HEK293 (cell line): ENCODE data around the gene CDC25C.

ENCODE experiments used
- CTCF ChIA-PET: fragments of 350-600 bp; formaldehyde crosslinking; extraction: SDS; loops from one replicate; lab custom pipeline; 2021; ENCODE audit warnings: antibody characterized with exemption; lab: Yijun Ruan, JAX
- POLR2A ChIA-PET: fragments of 300-600 bp; formaldehyde crosslinking; extraction: SDS; loops from one replicate; lab custom pipeline; 2020; ENCODE audit warnings: antibody characterized with exemption, inconsistent platforms; lab: Yijun Ruan, JAX
- H3K27ac ChIP-seq: fragments of 200-500 bp; sonication (Bioruptor generic); 2 replicates; pipeline ENCODE4 v1.5.1; 2014; ENCODE audit warnings: low read depth, low read length, control low read depth, inconsistent platforms; ENCODE audit errors: extremely low read depth
- H3K36me3 ChIP-seq, 2 experiments: fragments of 200-500 bp in 1 of 2; sonication (Bioruptor generic) in 1 of 2; 1 replicate in 1 of 2; 2 replicates in 1 of 2; pipeline ENCODE4 v1.5.1; 2014 to 2017; ENCODE audit warnings: inconsistent platforms in 2 of 2, low read length in 2 of 2; ENCODE audit not compliant: control insufficient read depth in 2 of 2, insufficient read depth in 1 of 2
- H3K4me1 ChIP-seq: fragments of 200-500 bp; sonication (Bioruptor generic); 2 replicates; pipeline ENCODE4 v1.5.1; 2014; ENCODE audit warnings: mild to moderate bottlenecking, low read length, inconsistent platforms; ENCODE audit not compliant: control insufficient read depth, insufficient read depth
- H3K4me3 ChIP-seq: 2 replicates; pipeline ENCODE4 v1.5.1; 2011; ENCODE audit warnings: low read depth, mild to moderate bottlenecking, control low read depth, low read length, moderate library complexity
- H3K9me3 ChIP-seq: fragments of 200-500 bp; sonication (Bioruptor generic); 2 replicates; pipeline ENCODE4 v1.5.1; 2014; ENCODE audit warnings: low read depth, low read length, inconsistent platforms; ENCODE audit not compliant: control insufficient read depth, insufficient read depth
- CTCF ChIP-seq: fragments of 450-650 bp; formaldehyde crosslinking; IDR thresholded peaks from 2 replicates; pipeline ENCODE4 v1.5.1; 2016; ENCODE audit warnings: missing biosample characterization, missing genetic modification characterization
- HOXD13 ChIP-seq: sonication (generic); formaldehyde crosslinking; IDR thresholded peaks from 2 replicates; pipeline ENCODE4 v1.8.0; 2022; ENCODE audit warnings: missing genetic modification reagents, borderline replicate concordance
- REPIN1 ChIP-seq: fragments of 450-650 bp; formaldehyde crosslinking; IDR thresholded peaks from 2 replicates; pipeline ENCODE4 v1.5.1; 2017; ENCODE audit warnings: missing biosample characterization, missing genetic modification characterization, low read depth
- SCRT1 ChIP-seq: fragments of 450-650 bp; formaldehyde crosslinking; IDR thresholded peaks from 2 replicates; pipeline ENCODE4 v1.5.1; 2016; ENCODE audit warnings: missing biosample characterization, missing genetic modification characterization, borderline replicate concordance
- SP3 ChIP-seq: fragments of 450-650 bp; formaldehyde crosslinking; IDR thresholded peaks from 2 replicates; pipeline ENCODE4 v1.5.1; 2016; ENCODE audit warnings: missing biosample characterization, missing genetic modification characterization
- WT1 ChIP-seq: fragments of 450-650 bp; formaldehyde crosslinking; IDR thresholded peaks from 2 replicates; pipeline ENCODE4 v1.5.1; 2016; ENCODE audit warnings: missing biosample characterization, missing genetic modification characterization
- ZBTB17 ChIP-seq: fragments of 450-650 bp; formaldehyde crosslinking; IDR thresholded peaks from 2 replicates; pipeline ENCODE4 v1.5.1; 2016; ENCODE audit warnings: missing biosample characterization, missing genetic modification characterization
- ZBTB20 ChIP-seq: fragments of 450-650 bp; formaldehyde crosslinking; IDR thresholded peaks from 2 replicates; pipeline ENCODE4 v1.5.1; 2016; ENCODE audit warnings: missing biosample characterization, missing genetic modification characterization
- ZBTB21 ChIP-seq: fragments of 450-650 bp; formaldehyde crosslinking; IDR thresholded peaks from 2 replicates; pipeline ENCODE4 v1.5.1; 2017; ENCODE audit warnings: missing biosample characterization, missing genetic modification characterization
- ZBTB7A ChIP-seq: fragments of 450-650 bp; formaldehyde crosslinking; IDR thresholded peaks from 2 replicates; pipeline ENCODE4 v1.5.1; 2016; ENCODE audit warnings: low read depth, missing biosample characterization, missing genetic modification characterization
- ZNF114 ChIP-seq: fragments of 450-650 bp; formaldehyde crosslinking; IDR thresholded peaks from 2 replicates; pipeline ENCODE4 v1.5.0; 2017; ENCODE audit warnings: missing biosample characterization, missing genetic modification characterization
- ZNF18 ChIP-seq: fragments of 450-650 bp; formaldehyde crosslinking; IDR thresholded peaks from 2 replicates; pipeline ENCODE4 v1.5.1; 2016; ENCODE audit warnings: missing biosample characterization, missing genetic modification characterization
- ZNF23 ChIP-seq: fragments of 450-650 bp; formaldehyde crosslinking; IDR thresholded peaks from 2 replicates; pipeline ENCODE4 v1.5.1; 2016; ENCODE audit warnings: missing biosample characterization, missing genetic modification characterization, borderline replicate concordance
- ZNF239 ChIP-seq: fragments of 450-650 bp; formaldehyde crosslinking; IDR thresholded peaks from 2 replicates; pipeline ENCODE4 v1.5.1; 2016; ENCODE audit warnings: missing biosample characterization, missing genetic modification characterization
- ZNF24 ChIP-seq: fragments of 450-650 bp; formaldehyde crosslinking; IDR thresholded peaks from 2 replicates; pipeline ENCODE4 v1.5.1; 2016; ENCODE audit warnings: missing biosample characterization, missing genetic modification characterization
- ZNF302 ChIP-seq: fragments of 450-650 bp; formaldehyde crosslinking; IDR thresholded peaks from 2 replicates; pipeline ENCODE4 v1.5.1; 2016; ENCODE audit warnings: missing biosample characterization, missing genetic modification characterization, low read depth
- ZNF366 ChIP-seq: fragments of 450-650 bp; formaldehyde crosslinking; conservative IDR thresholded peaks from 2 replicates; pipeline ENCODE4 v1.5.1; 2016; ENCODE audit warnings: missing biosample characterization, missing genetic modification characterization
- ZNF37A ChIP-seq: fragments of 450-650 bp; IDR thresholded peaks from 2 replicates; pipeline ENCODE4 v1.5.1; 2018; ENCODE audit warnings: missing biosample characterization, missing genetic modification characterization
- ZNF398 ChIP-seq: fragments of 450-650 bp; formaldehyde crosslinking; IDR thresholded peaks from 2 replicates; pipeline ENCODE4 v1.5.1; 2017; ENCODE audit warnings: missing biosample characterization, missing genetic modification characterization
- ZNF423 ChIP-seq: fragments of 450-650 bp; formaldehyde crosslinking; IDR thresholded peaks from 2 replicates; pipeline ENCODE4 v1.5.1; 2016; ENCODE audit warnings: missing biosample characterization, missing genetic modification characterization
- ZNF548 ChIP-seq: fragments of 450-650 bp; formaldehyde crosslinking; IDR thresholded peaks from 2 replicates; pipeline ENCODE4 v1.5.1; 2016; ENCODE audit warnings: missing biosample characterization, missing genetic modification characterization
- ZNF561 ChIP-seq: fragments of 450-650 bp; IDR thresholded peaks from 2 replicates; pipeline ENCODE4 v1.5.1; 2018; ENCODE audit warnings: missing biosample characterization, missing genetic modification characterization, borderline replicate concordance
- ZNF623 ChIP-seq: fragments of 450-650 bp; formaldehyde crosslinking; IDR thresholded peaks from 2 replicates; pipeline ENCODE4 v1.5.1; 2016; ENCODE audit warnings: missing biosample characterization, missing genetic modification characterization
- ZNF624 ChIP-seq: fragments of 450-650 bp; formaldehyde crosslinking; IDR thresholded peaks from 2 replicates; pipeline ENCODE4 v1.5.1; 2017; ENCODE audit warnings: missing biosample characterization, missing genetic modification characterization
- ZNF664 ChIP-seq: fragments of 450-650 bp; formaldehyde crosslinking; IDR thresholded peaks from 2 replicates; pipeline ENCODE4 v1.5.1; 2016; ENCODE audit warnings: missing biosample characterization, missing genetic modification characterization
- ZNF76 ChIP-seq: fragments of 450-650 bp; formaldehyde crosslinking; IDR thresholded peaks from 2 replicates; pipeline ENCODE4; 2016; ENCODE audit warnings: low read depth, missing biosample characterization, missing genetic modification characterization, borderline replicate concordance
- ZXDB ChIP-seq: fragments of 450-650 bp; formaldehyde crosslinking; IDR thresholded peaks from 2 replicates; pipeline ENCODE4 v1.5.1; 2016; ENCODE audit warnings: missing biosample characterization, missing genetic modification characterization
- TF ChIP-seq, protein P1 (sequence below): fragments of 450-650 bp; formaldehyde crosslinking; IDR thresholded peaks from 2 replicates; pipeline ENCODE4 v1.5.1; 2016; ENCODE audit warnings: missing biosample characterization, missing genetic modification characterization, borderline replicate concordance
- TF ChIP-seq, protein P2 (sequence below): fragments of 450-650 bp; formaldehyde crosslinking; IDR thresholded peaks from 2 replicates; pipeline ENCODE4 v1.5.1; 2016; ENCODE audit warnings: missing biosample characterization, missing genetic modification characterization

Gene CDC25C

DNA sequence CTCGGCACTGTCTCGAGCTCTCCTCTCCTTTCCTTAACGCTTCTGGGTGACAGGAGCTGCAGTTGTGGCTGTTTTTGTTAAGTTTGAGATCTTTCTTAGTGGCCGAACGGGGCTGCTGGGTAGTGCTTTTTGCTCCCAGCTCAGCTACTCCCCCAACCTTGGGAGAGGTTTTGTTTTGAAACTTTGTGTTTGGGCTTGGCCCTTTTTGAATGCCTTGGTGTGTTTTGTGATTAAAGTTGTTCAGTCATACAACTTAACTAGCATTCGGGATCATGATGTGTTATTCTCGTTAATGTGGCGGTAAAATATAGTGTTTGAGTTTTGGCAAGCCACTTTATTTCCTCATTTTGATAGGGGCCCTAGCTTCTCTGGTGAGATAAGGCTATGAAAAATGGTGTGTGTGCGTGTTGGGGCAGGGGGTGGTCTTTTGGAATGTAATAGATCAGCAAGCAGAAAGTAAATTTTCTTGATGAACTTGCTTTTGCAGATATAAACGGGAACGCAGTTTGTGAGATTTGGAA, 22.0 kb upstream of the CDC25C start (continued):
- TF ChIP-seq ZNF76 (tag by site-specific recombination): peak; percentile 84; the same call in 1 of the 2 replicates
- no peak for TF ChIP-seq ZBTB21 (tag by site-specific recombination)
- TF ChIP-seq ZNF623 (tag by site-specific recombination): no peak
- no peak for TF ChIP-seq ZNF548 (tag by site-specific recombination)
- TF ChIP-seq ZNF114: no peak
- TF ChIP-seq ZNF423 (tag by site-specific recombination): no peak
- no peak for TF ChIP-seq ZNF366 (tag by site-specific recombination)
- TF ChIP-seq ZNF664 (tag by site-specific recombination): no peak
- TF ChIP-seq HOXD13 (CRISPR knock-in tag): no peak
- no peak for TF ChIP-seq ZNF302 (tag by site-specific recombination)
- no peak for TF ChIP-seq ZNF23 (tag by site-specific recombination)
- TF ChIP-seq WT1 (tag by site-specific recombination): no peak
- TF ChIP-seq CTCF (tag by site-specific recombination): no peak
- 0 out of 2 replicates have a peak, but pooled peaks have one; percentile 5 for TF ChIP-seq ZBTB20 (tag by site-specific recombination)

DNA sequence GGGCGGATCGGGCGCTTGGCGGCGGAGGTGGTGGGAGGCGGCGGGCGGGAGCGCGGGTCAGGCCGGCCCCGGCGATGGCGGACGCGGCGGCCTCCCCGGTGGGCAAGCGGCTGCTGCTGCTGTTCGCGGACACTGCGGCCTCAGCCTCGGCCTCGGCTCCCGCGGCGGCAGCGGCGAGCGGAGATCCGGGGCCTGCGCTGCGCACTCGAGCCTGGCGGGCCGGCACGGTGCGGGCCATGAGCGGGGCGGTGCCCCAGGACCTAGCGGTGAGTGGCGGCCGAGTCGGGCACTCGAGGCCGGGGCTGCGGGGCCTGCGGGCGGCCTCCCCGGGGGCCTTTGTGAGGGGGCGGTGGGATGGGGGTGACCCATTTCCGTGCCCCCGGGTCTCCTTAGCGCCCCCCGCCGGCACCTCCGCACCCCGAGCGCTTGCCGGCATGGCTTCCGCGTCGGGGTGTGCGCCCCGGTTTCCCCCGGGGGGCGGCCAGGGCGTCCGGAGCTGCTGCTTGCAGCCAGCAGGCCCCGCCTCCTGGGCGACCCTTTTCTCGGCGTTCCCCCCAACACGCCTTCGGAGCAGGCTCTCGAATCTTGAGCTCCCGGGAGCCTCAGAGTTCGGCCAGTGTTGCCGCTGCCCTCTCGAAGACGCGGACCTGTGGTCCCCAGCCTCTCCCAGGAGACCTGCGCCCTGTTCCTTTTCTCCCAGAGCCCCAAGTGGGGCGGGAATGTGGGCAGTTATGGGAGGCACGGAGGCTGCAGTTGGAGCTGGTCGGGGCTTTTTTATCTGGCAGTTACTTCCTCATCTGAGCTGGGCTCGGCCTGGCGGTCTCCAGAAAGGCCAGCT, 21.3 kb upstream of the CDC25C start:
- peak overlapping the region; percentile 83 for H3K4me3 ChIP-seq
- ChIA-PET CTCF (interaction anchor here (0.6 to 7.0 kb wide), 58 partner anchors 8 to 991 kb away, joined by 3 to 273 read pairs (median 5); partner anchors contain the start of genes CDC25C, FAM53C, NME5 and REEP2), POLR2A (interaction anchor here (0.5 to 4.6 kb wide), 15 partner anchors 8 to 223 kb away, joined by 3 to 114 read pairs (median 4); partner anchors contain the start of genes CDC23, CDC25C, ETF1 and FAM53C)
- peaks cover 18% of the 10 kb centered on the region for H3K4me1 ChIP-seq
- H3K9me3 ChIP-seq: no peaks in the 10 kb centered on the region
- H3K36me3 ChIP-seq: peaks cover 4 to 24% of the 10 kb centered on the region in 2 experiments; a peak in 2 of 3 replicates
- H3K27ac ChIP-seq: peak overlapping the region; percentile 92
- TF ChIP-seq ZNF18 (tag by site-specific recombination) (no peak), SP3 (tag by site-specific recombination) (peak; percentile 62; the same call in 1 of the 2 replicates), ZBTB7A (tag by site-specific recombination) (0 out of 2 replicates have a peak, but pooled peaks have one; percentile 45), SCRT1 (tag by site-specific recombination) (no peak), ZNF561 (tag by site-specific recombination) (0 out of 2 replicates have a peak, but pooled peaks have one; percentile 85), ZNF37A (tag by site-specific recombination) (0 out of 2 replicates have a peak, but pooled peaks have one; percentile 36), ZNF239 (no peak), ZNF24 (0 out of 2 replicates have a peak, but pooled peaks have one; percentile 29), REPIN1 (tag by site-specific recombination) (no peak), ZBTB17 (tag by site-specific recombination) (peak; percentile 94), ZXDB (tag by site-specific recombination) (peak; percentile 29), ZNF624 (tag by site-specific recombination) (no peak), ZNF398 (no peak; the same call in 1 of the 2 replicates)
- TF ChIP-seq, protein P1, sequence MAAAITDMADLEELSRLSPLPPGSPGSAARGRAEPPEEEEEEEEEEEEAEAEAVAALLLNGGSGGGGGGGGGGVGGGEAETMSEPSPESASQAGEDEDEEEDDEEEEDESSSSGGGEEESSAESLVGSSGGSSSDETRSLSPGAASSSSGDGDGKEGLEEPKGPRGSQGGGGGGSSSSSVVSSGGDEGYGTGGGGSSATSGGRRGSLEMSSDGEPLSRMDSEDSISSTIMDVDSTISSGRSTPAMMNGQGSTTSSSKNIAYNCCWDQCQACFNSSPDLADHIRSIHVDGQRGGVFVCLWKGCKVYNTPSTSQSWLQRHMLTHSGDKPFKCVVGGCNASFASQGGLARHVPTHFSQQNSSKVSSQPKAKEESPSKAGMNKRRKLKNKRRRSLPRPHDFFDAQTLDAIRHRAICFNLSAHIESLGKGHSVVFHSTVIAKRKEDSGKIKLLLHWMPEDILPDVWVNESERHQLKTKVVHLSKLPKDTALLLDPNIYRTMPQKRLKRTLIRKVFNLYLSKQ (tag by site-specific recombination): no peak
- TF ChIP-seq, protein P2, sequence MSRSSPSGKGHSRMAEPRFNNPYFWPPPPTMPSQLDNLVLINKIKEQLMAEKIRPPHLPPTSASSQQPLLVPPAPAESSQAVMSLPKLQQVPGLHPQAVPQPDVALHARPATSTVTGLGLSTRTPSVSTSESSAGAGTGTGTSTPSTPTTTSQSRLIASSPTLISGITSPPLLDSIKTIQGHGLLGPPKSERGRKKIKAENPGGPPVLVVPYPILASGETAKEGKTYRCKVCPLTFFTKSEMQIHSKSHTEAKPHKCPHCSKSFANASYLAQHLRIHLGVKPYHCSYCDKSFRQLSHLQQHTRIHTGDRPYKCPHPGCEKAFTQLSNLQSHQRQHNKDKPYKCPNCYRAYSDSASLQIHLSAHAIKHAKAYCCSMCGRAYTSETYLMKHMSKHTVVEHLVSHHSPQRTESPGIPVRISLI: no peak
